Omental fat pad (tissue), 4 donors: ENCODE measurements around the gene SMIM33. TPM values are rescaled to one million over a fixed set of nuclear protein-coding genes. Genes with fewer than 3 reads are reported as not detected.

Source experiments
- ATAC-seq: fragments of 150-250 bp; one replicate; pipeline ENCODE4 v1.9.1; 2016; ENCODE audit warnings: mild to moderate bottlenecking, moderate library complexity; ENCODE audit not compliant: low FRiP score
- DNase-seq: peaks from one replicate; pipeline ENCODE4 v3.0.0-alpha.2; 2019; ENCODE audit warnings: low spot score
- total RNA-seq, 4 donors: library from RNA; depleted of rRNA; stranded (reverse); fragments of >200 nt; gene quantifications; one replicate each; pipeline ENCODE4 v1.1.0, GENCODE V29; 2016
- TF ChIP-seq, protein P1 (sequence below), 3 donors: fragments of 450-650 bp; IDR thresholded peaks; one replicate each; pipeline ENCODE4 v1.5.1; 2016 to 2017; ENCODE audit warnings: antibody characterized with exemption in 3 of 3, mild to moderate bottlenecking in 3 of 3, moderate library complexity in 2 of 3

Gene SMIM33
- total RNA-seq, 4 donors from 2014 or later: not detected

DNA sequence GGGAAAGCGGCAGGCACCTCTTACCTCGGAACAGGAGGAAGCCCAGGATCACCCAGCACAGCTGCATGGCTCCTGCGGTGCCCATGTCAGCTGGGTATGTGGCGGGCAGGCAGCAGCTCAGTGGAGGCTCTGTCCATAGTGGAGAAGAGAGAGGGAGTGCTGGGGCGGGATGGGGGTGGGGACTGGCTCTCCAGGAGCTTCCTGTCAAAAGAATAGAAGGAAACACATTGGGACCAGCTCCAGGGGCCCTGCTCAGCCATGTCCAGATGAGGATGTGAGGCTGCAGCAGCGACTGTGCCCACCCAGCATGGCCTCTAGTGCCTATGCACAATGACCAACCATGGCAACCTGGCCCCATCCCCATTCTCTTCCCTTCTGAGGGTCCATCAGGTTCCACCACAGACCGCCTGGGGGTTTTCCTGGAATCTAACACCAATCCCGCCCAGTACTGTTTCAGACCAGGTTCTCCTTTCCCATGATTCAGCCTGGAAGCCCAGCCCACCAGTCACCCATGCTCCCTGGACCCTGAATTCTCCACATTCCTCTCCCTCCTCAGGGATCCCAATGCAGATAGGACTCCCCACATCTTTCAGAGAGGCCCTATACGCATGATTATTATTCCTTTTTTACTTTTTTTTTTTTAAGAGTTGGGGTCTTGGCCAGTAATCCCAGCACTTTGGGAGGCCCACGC lies 8.1 kb upstream of the SMIM33 start, which contains the start of gene ECSCR:
TSS of gene ECSCR (minus strand) at position 158 of the 691 bp plus-strand sequence. CDS start at position 85, 73 bp downstream.
- DNase-seq: no peak
- ATAC-seq: no peak
- TF ChIP-seq, protein P1, sequence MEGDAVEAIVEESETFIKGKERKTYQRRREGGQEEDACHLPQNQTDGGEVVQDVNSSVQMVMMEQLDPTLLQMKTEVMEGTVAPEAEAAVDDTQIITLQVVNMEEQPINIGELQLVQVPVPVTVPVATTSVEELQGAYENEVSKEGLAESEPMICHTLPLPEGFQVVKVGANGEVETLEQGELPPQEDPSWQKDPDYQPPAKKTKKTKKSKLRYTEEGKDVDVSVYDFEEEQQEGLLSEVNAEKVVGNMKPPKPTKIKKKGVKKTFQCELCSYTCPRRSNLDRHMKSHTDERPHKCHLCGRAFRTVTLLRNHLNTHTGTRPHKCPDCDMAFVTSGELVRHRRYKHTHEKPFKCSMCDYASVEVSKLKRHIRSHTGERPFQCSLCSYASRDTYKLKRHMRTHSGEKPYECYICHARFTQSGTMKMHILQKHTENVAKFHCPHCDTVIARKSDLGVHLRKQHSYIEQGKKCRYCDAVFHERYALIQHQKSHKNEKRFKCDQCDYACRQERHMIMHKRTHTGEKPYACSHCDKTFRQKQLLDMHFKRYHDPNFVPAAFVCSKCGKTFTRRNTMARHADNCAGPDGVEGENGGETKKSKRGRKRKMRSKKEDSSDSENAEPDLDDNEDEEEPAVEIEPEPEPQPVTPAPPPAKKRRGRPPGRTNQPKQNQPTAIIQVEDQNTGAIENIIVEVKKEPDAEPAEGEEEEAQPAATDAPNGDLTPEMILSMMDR (IDR thresholded peaks at IDR 0.05): no peak

DNA sequence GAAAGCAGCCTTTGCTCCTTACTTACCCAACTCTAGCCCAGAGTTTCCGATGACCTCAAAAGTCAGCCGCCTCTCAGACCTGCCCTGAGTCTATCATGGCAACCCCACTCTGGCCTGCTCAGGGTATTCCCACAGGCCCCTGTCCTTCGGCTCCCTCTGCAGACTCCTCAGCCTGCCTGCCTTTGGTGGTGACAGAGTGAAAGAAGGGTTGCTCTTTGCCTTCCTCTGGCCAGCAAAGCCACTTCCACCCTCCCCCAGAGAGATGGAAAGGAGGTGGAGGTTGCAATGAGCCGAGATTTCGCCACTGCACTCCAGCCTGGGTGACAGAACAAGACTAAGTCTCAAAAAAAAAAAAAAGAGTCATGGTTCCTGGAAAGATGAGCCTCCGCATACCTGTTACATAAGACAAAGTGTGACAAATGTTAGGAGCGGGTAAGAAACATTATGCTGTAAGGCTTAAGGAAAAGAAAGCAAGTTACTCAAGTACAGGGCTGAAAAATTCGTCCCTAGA lies 2.3 kb upstream of the SMIM33 start:
- DNase-seq (no peak), ATAC-seq (peak; percentile 41)
- TF ChIP-seq, protein P1 (IDR thresholded peaks at IDR 0.05): no peak

DNA sequence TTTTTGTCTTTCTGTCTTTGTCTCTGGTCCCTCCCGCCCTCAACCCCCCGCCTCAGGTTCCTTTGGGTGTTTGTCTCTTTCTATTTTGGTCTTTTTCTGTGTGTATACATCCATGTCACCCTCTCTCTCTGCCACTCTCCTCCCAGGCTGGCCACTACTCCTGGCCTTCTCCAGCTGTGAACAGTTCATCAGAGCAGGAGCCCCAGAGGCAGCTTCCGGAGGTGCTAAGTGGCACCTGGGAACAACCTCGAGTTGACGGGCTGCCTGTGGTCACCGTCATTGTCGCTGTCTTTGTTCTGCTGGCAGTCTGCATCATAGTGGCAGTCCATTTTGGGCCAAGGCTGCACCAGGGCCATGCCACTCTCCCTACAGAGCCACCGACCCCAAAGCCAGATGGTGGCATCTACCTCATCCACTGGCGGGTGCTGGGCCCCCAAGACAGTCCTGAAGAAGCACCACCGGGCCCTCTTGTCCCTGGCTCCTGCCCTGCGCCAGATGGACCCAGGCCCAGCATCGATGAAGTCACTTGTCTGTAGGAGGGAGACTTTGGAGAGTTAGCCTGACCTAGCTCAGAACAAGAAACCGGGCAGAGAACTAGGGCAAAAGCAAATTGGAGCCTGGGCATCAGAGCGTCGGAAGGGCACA lies 1.7 kb downstream of the SMIM33 start:
- no peak for ATAC-seq
- TF ChIP-seq, protein P1 (IDR thresholded peaks at IDR 0.05): no peak

DNA sequence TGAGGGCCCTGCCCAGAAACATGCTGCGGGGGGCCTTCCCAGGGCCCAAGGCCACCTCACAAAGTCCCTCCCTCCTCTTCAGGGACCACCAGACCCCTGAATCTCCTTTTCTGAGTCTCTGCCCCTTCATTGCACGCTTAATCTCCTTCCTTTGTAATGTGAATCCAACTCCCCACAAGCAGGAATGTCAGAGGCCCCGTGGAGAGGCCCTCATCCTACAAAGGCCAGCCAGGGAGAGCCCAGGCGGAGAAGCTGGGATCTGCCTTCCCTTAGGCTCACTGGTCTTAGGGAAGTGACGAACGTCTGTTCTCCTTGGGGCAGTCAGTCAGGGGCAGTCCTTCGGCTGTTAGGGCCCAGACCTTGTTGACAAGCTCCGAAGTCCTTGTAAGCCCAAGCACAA lies 2.3 kb downstream of the SMIM33 start:
- TF ChIP-seq, protein P1 (IDR thresholded peaks at IDR 0.05): no peak
- no peak for DNase-seq
- no peak for ATAC-seq

More for the DNA sequence above, 1.7 kb downstream of the SMIM33 start:
- DNase-seq: no peak

DNA sequence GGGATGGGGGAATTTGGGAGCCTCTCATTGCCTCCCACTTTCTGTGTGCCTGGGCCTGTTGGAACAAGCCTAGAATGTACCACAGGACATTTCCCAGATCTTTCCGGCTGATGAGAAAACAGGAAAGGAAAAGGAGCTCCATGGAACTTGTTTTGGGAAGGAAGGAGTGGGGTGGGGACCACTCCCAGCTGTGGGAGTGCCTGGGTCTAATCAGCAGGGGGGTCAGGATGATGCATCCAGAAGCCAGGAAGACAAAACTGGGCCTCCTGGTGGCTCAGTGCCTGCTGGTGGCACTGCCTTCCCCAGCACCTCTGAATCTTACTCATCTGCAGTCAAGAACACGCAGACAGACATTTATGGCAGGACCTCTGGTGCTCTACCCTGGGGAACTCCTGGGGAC lies 2.8 kb downstream of the SMIM33 start:
- TF ChIP-seq, protein P1 (IDR thresholded peaks at IDR 0.05): no peak
- DNase-seq: no peak
- ATAC-seq: no peak

DNA sequence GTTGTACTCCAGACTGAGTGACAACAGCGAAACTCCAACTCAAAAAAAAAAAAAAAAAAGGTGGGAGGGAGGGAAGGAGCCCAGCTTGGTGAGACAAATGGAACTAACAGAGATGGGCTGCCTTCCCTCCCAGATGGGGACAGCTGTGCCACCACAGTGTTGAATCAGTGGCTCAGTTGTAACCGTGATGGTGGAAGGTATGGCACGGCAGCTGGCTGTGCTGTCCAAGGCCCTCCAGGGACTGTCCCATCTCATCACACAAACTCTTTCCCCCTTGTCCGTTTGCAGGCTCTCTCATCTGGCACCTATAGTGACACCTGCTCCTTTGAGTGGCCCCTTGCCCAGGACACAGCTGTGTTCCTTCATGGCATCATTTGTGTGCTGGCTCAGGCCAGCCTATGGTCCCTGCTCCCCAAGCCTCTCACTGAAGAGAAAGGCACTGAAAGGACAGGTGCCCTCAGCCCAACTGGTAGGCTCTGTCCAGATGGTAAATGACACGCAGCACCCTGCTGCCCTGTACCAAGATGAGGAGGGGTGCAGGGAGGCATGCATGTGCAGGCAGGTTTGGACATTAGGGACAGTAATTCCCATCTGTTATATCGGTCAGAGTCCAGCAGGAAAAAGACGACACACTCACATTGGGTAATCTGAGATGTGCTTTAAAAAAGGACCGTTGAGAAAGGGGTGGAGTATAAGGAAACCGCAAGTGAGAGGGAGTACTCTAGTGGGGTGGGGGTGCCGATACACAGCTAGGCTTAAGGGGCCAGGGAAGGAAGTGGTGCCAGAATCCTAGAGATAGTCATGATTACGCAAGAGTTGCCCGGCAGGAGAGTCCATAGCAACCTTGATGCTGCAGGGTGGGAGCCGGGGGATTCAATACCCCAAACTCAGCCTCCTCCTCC lies 4.3 kb downstream of the SMIM33 start:
- peak; percentile 50 for ATAC-seq
- TF ChIP-seq, protein P1 (IDR thresholded peaks at IDR 0.05): no peak
- no peak for DNase-seq
